Measurements from ENCODE around the gene MAGEC1. TPM values are rescaled to one million over a fixed set of nuclear protein-coding genes. Genes with fewer than 3 reads are reported as not detected.

Gene MAGEC1
- total and polyA plus RNA-seq, 10 of the 15 experiments (the other 5 are each of a cell fraction or from before 2014, with no cell fraction given) = 0.05 to 0.41 TPM; not detected in 8

GRCh38 chrX:141924293-141924692 is 20.6 kb downstream of the MAGEC1 start:
- FAIRE-seq (no peak), DNase-seq (ENCODE audit: low read depth, low spot score) (no peak), ATAC-seq (no peak)
- ChIA-PET POLR2A (no interaction called here), CTCF (no interaction called here), SMC1A (ENCODE audit: uncharacterized antibody, unreplicated experiment) (no interaction called here), RAD21 (ENCODE audit: unreplicated experiment) (no interaction called here)
- Histone ChIP-seq H3K9me3 (replicated peaks; ENCODE audit: control insufficient read depth, insufficient read depth, low read length) (no peaks in the 10 kb centered on the region), H3K4me1 (ENCODE audit: control insufficient read depth, insufficient read depth, low read length) (no peaks in the 10 kb centered on the region), H3K79me2 (ENCODE audit: control insufficient read depth, insufficient read depth, low read length) (no peaks in the 10 kb centered on the region), H4K20me1 (ENCODE audit: control insufficient read depth, insufficient read depth) (no peaks in the 10 kb centered on the region), H3K36me3 (ENCODE audit: control insufficient read depth in 2 of 2, insufficient read depth in 2 of 2, low read length in 1 of 2) (no peaks in the 10 kb centered on the region), H3K4me3 (no peak overlapping the region), H3K27me3 (replicated peaks in 1 of 2; ENCODE audit: control insufficient read depth in 2 of 2, insufficient read depth in 2 of 2, low read length in 1 of 2) (no peaks in the 10 kb centered on the region), H3K27ac (ENCODE audit: control insufficient read depth, insufficient read depth) (no peak overlapping the region), H2AFZ (ENCODE audit: control insufficient read depth, low read depth, low read length) (no peak overlapping the region), H3K9ac (ENCODE audit: control insufficient read depth, insufficient read depth, low read length) (no peak overlapping the region), H3K4me2 (ENCODE audit: control insufficient read depth, insufficient read depth) (no peak overlapping the region)
- in situ Hi-C loops (cut with MboI) (no loop called here), intact Hi-C loops (cut with micrococcal nuclease; ENCODE audit: unreplicated experiment) (no loop called here)
- WGBS (ENCODE audit: insufficient coverage, insufficient replicate concordance, low lambda C conversion rate, missing lambda C conversion rate) = 0% methylated on average over 2 of the region's 2 CpGs
- TF ChIP-seq SIX5 (IDR thresholded peaks at IDR 0.05; ENCODE audit: low read depth, low read length, severe bottlenecking) (no peak), HDAC6 (IDR thresholded peaks at IDR 0.05; ENCODE audit: unreplicated experiment) (no peak), ASH2L (IDR thresholded peaks at IDR 0.05; ENCODE audit: borderline replicate concordance, low read depth) (no peak)
- no TSS peak for BruUV-seq (replicated peaks)

DNA sequence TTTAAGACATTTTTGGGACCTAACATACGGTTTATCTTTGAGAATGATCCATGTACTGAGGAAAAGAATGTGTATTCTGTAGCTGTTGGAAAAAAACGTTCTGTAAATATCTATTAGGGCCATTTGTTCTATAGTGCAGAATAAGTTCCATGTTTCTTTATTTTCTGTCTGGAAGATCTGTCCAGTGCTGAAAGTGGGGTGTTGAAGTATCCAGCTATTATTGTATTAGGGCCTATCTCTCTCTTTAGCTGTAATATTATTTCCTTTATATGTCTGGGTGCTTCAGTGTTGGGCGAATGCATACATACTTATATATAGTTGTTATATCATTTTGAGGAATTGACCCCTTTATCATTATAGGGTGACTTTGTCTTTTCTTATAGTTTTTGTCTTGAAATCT is 24.7 kb downstream of the MAGEC1 start:
- ChIA-PET RAD21 (ENCODE audit: unreplicated experiment) (no interaction called here), POLR2A (no interaction called here), CTCF (no interaction called here), SMC1A (ENCODE audit: uncharacterized antibody, unreplicated experiment) (no interaction called here)
- H3K4me1 ChIP-seq (ENCODE audit: control insufficient read depth, insufficient read depth, low read length) = no peaks in the 10 kb centered on the region
- H3K27me3 ChIP-seq (replicated peaks in 1 of 2; ENCODE audit: control insufficient read depth in 2 of 2, insufficient read depth in 2 of 2, low read length in 1 of 2) = no peaks in the 10 kb centered on the region
- in situ Hi-C loops (cut with MboI) = no loop called here
- no peaks in the 10 kb centered on the region for H3K9me3 ChIP-seq (replicated peaks; ENCODE audit: control insufficient read depth, insufficient read depth, low read length)
- H3K36me3 ChIP-seq (ENCODE audit: control insufficient read depth in 2 of 2, insufficient read depth in 2 of 2, low read length in 1 of 2) = no peaks in the 10 kb centered on the region
- no peak overlapping the region for H3K9ac ChIP-seq (ENCODE audit: control insufficient read depth, insufficient read depth, low read length)
- no peaks in the 10 kb centered on the region for H3K79me2 ChIP-seq (ENCODE audit: control insufficient read depth, insufficient read depth, low read length)
- H3K4me3 ChIP-seq = no peak overlapping the region
- DNase-seq (ENCODE audit: low read depth, low spot score) (no peak), FAIRE-seq (no peak), ATAC-seq (no peak)
- WGBS (ENCODE audit: insufficient coverage, insufficient replicate concordance, low lambda C conversion rate, missing lambda C conversion rate) = 2% methylated on average over 3 of the region's 3 CpGs
- BruUV-seq (replicated peaks) = no TSS peak
- no peak overlapping the region for H2AFZ ChIP-seq (ENCODE audit: control insufficient read depth, low read depth, low read length)
- H3K27ac ChIP-seq (ENCODE audit: control insufficient read depth, insufficient read depth) = no peak overlapping the region
- H3K4me2 ChIP-seq (ENCODE audit: control insufficient read depth, insufficient read depth) = no peak overlapping the region
- no peaks in the 10 kb centered on the region for H4K20me1 ChIP-seq (ENCODE audit: control insufficient read depth, insufficient read depth)
- intact Hi-C loops (cut with micrococcal nuclease; ENCODE audit: unreplicated experiment) = no loop called here
- TF ChIP-seq CHD2 (IDR thresholded peaks at IDR 0.05; ENCODE audit: borderline replicate concordance, low read depth, low read length) (no peak), MYC (IDR thresholded peaks at IDR 0.05; ENCODE audit: insufficient read depth, insufficient read length, insufficient replicate concordance, low read length, severe bottlenecking) (no peak), MXI1 (IDR thresholded peaks at IDR 0.05; ENCODE audit: low read depth, low read length) (no peak), NRF1 (conservative IDR thresholded peaks at IDR 0.05; ENCODE audit: low read depth, low read length) (no peak), GATAD2B (conservative IDR thresholded peaks at IDR 0.05; ENCODE audit: low read depth) (no peak), ZNF622 (IDR thresholded peaks at IDR 0.05) (no peak), NFIC (IDR thresholded peaks at IDR 0.05; ENCODE audit: low read depth, low read length) (no peak), BHLHE40 (IDR thresholded peaks at IDR 0.05; ENCODE audit: borderline replicate concordance in 1 of 2, low read depth in 2 of 2, low read length in 1 of 2) (no peak)
- TF ChIP-seq, protein P1, sequence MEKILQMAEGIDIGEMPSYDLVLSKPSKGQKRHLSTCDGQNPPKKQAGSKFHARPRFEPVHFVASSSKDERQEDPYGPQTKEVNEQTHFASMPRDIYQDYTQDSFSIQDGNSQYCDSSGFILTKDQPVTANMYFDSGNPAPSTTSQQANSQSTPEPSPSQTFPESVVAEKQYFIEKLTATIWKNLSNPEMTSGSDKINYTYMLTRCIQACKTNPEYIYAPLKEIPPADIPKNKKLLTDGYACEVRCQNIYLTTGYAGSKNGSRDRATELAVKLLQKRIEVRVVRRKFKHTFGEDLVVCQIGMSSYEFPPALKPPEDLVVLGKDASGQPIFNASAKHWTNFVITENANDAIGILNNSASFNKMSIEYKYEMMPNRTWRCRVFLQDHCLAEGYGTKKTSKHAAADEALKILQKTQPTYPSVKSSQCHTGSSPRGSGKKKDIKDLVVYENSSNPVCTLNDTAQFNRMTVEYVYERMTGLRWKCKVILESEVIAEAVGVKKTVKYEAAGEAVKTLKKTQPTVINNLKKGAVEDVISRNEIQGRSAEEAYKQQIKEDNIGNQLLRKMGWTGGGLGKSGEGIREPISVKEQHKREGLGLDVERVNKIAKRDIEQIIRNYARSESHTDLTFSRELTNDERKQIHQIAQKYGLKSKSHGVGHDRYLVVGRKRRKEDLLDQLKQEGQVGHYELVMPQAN (conservative IDR thresholded peaks at IDR 0.05) = no peak
- TF ChIP-seq, protein P2, sequence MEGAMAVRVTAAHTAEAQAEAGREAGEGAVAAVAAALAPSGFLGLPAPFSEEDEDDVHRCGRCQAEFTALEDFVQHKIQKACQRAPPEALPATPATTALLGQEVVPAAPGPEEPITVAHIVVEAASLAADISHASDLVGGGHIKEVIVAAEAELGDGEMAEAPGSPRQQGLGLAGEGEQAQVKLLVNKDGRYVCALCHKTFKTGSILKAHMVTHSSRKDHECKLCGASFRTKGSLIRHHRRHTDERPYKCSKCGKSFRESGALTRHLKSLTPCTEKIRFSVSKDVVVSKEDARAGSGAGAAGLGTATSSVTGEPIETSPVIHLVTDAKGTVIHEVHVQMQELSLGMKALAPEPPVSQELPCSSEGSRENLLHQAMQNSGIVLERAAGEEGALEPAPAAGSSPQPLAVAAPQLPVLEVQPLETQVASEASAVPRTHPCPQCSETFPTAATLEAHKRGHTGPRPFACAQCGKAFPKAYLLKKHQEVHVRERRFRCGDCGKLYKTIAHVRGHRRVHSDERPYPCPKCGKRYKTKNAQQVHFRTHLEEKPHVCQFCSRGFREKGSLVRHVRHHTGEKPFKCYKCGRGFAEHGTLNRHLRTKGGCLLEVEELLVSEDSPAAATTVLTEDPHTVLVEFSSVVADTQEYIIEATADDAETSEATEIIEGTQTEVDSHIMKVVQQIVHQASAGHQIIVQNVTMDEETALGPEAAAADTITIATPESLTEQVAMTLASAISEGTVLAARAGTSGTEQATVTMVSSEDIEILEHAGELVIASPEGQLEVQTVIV (IDR thresholded peaks at IDR 0.05; ENCODE audit: borderline replicate concordance, partially characterized antibody) = no peak
